Measurements from ENCODE around the gene KIF26A. TPM values are rescaled to one million over a fixed set of nuclear protein-coding genes. Genes with fewer than 3 reads are reported as not detected.

KIF26A gene
- total RNA-seq, 1 donor from 2014 or later, result 0.60 TPM

GRCh38 chr14:104184506-104184905, 46.1 kb downstream of the KIF26A start:
- Mint-ChIP-seq H3K27me3 (ENCODE audit: low read depth) (peaks cover 2% of the 10 kb centered on the region), H3K27ac (ENCODE audit: unreplicated experiment) (no peak overlapping the region), H3K9me3 (ENCODE audit: low read depth) (no peaks in the 10 kb centered on the region), H3K4me1 (ENCODE audit: low read depth) (no peaks in the 10 kb centered on the region), H3K36me3 (ENCODE audit: low read depth) (no peaks in the 10 kb centered on the region), H3K4me3 (ENCODE audit: unreplicated experiment) (no peak overlapping the region)
- DNase-seq (ENCODE audit: low spot score), result no peak
- no peak for TF ChIP-seq CTCF (IDR thresholded peaks at IDR 0.05)

DNA sequence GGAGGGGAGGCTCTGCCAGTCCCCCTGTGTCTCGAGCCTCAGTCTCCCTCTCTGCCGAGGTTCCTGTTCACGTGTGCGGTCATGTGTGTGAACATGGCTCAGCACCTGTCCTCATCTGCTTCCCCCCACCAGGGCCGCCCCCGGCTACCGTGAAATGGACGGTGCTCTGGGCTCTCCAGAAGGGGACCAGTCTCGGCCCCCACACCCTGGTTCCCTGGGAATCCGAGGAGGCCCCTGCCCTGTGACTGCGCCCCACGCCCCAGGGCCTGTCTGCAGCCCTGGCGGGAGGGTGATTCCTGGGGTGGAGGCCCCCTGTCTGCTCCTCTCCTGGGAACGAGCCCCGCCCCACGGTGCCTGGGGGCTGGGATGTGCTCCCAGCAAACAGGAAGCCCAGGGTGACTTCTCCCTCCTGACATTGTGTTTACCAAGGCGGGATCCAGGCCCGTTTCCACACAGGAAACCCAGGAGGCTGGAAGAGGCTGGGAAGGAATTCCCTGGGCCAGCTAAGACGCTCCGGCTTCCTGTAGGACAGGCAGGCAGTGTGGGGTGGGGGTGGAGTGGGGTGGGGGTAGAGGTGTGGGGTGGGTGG, 46.6 kb downstream of the KIF26A start:
- TF ChIP-seq CTCF (IDR thresholded peaks at IDR 0.05), result no peak
- Mint-ChIP-seq H3K9me3 (ENCODE audit: low read depth) (no peaks in the 10 kb centered on the region), H3K4me1 (ENCODE audit: low read depth) (no peaks in the 10 kb centered on the region), H3K36me3 (ENCODE audit: low read depth) (no peaks in the 10 kb centered on the region), H3K4me3 (ENCODE audit: unreplicated experiment) (no peak overlapping the region), H3K27ac (ENCODE audit: unreplicated experiment) (no peak overlapping the region), H3K27me3 (ENCODE audit: low read depth) (peaks cover 2% of the 10 kb centered on the region)
- no peak for DNase-seq (ENCODE audit: low spot score)

DNA sequence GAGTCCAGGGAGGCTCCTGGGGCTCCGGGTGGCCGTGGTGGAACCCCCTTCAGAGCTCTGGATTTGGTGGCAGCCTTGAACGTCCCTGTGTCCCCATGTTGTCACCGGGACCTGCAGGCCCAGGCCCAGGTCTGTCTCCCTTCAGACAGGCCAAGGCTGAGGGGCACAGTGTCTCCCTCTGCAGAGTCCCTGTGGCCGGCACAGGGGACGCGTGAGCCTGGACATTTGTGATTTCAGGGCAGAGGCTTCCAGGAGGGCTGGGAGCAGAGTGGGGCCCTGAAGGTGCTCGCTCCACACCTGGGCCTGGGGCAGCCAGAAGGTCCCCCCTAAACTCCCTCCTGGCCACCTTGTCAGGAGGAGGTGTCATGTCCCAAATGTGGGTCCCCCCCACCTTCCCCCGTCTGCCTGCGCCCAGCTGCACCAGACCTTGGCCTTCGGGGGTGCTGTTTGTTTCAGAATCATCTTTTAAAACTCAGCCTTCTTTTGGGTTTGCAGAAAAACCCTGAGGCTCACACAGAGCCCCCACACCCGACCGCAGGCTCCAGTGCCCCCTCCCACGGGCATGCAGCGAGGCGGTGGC, 47.6 kb downstream of the KIF26A start:
- Mint-ChIP-seq H3K27me3 (ENCODE audit: low read depth) (no peaks in the 10 kb centered on the region), H3K4me3 (ENCODE audit: unreplicated experiment) (no peak overlapping the region), H3K4me1 (ENCODE audit: low read depth) (no peaks in the 10 kb centered on the region), H3K27ac (ENCODE audit: unreplicated experiment) (no peak overlapping the region), H3K36me3 (ENCODE audit: low read depth) (no peaks in the 10 kb centered on the region), H3K9me3 (ENCODE audit: low read depth) (no peaks in the 10 kb centered on the region)
- TF ChIP-seq CTCF (IDR thresholded peaks at IDR 0.05), result no peak
- no peak for DNase-seq (ENCODE audit: low spot score)

GRCh38 chr14:104186575-104186974, 48.2 kb downstream of the KIF26A start:
- H3K9me3 Mint-ChIP-seq (ENCODE audit: low read depth), result no peaks in the 10 kb centered on the region
- H3K27ac Mint-ChIP-seq (ENCODE audit: unreplicated experiment), result no peak overlapping the region
- no peaks in the 10 kb centered on the region for H3K36me3 Mint-ChIP-seq (ENCODE audit: low read depth)
- no peak overlapping the region for H3K4me3 Mint-ChIP-seq (ENCODE audit: unreplicated experiment)
- no peak for TF ChIP-seq CTCF (IDR thresholded peaks at IDR 0.05)
- no peaks in the 10 kb centered on the region for H3K4me1 Mint-ChIP-seq (ENCODE audit: low read depth)
- no peak for DNase-seq (ENCODE audit: low spot score)
- no peaks in the 10 kb centered on the region for H3K27me3 Mint-ChIP-seq (ENCODE audit: low read depth)

GRCh38 chr14:104187121-104187889, 48.9 kb downstream of the KIF26A start:
- DNase-seq (ENCODE audit: low spot score), result no peak
- Mint-ChIP-seq H3K4me3 (ENCODE audit: unreplicated experiment) (no peak overlapping the region), H3K27me3 (ENCODE audit: low read depth) (no peaks in the 10 kb centered on the region), H3K9me3 (ENCODE audit: low read depth) (no peaks in the 10 kb centered on the region), H3K27ac (ENCODE audit: unreplicated experiment) (no peak overlapping the region), H3K36me3 (ENCODE audit: low read depth) (no peaks in the 10 kb centered on the region), H3K4me1 (ENCODE audit: low read depth) (no peaks in the 10 kb centered on the region)
- no peak for TF ChIP-seq CTCF (IDR thresholded peaks at IDR 0.05)
